Nephron progenitor cell (in vitro differentiated cells): ENCODE results near the gene DDX55.
A peak's percentile ranks its signal among the peaks of the same experiment; 100 is the strongest.
"Not testable (repeated sequence)": the region's sequence is repeated elsewhere in the genome, so short reads cannot be mapped to it uniquely, and the experiment has no call there.

ENCODE experiments used
- DNase-seq: peaks from one replicate; pipeline ENCODE4 v3.0.0; 2021
- H3K27ac Mint-ChIP-seq: 2 replicates; pipeline ENCODE4 v1.8.0; 2021; ENCODE audit warnings: mild to moderate bottlenecking, moderate library complexity, mixed read lengths
- H3K27me3 Mint-ChIP-seq: 2 replicates; pipeline ENCODE4 v1.8.0; 2021; ENCODE audit warnings: mild to moderate bottlenecking, low read depth, mixed read lengths; ENCODE audit not compliant: poor library complexity
- H3K36me3 Mint-ChIP-seq: 2 replicates; pipeline ENCODE4 v1.8.0; 2021; ENCODE audit warnings: low read depth, mixed read lengths
- H3K4me1 Mint-ChIP-seq: 2 replicates; pipeline ENCODE4 v1.8.0; 2021; ENCODE audit warnings: mixed read lengths
- H3K4me3 Mint-ChIP-seq: 2 replicates; pipeline ENCODE4 v1.8.0; 2021; ENCODE audit warnings: mild to moderate bottlenecking, moderate library complexity, mixed read lengths
- H3K9me3 Mint-ChIP-seq: 2 replicates; pipeline ENCODE4 v1.8.0; 2021; ENCODE audit warnings: mild to moderate bottlenecking, moderate library complexity, mixed read lengths
- CTCF ChIP-seq: fragments of 200-600 bp; sonication (generic); IDR thresholded peaks from 2 replicates; pipeline ENCODE4 v1.5.0; 2021; ENCODE audit warnings: antibody characterized with exemption

DDX55 gene

GRCh38 chr12:123601602-123602489 is at the start of gene DDX55:
Gene DDX55 (plus strand): TSS chr12:123602099. CDS start chr12:123602149, 50 bp downstream.
- H3K27me3 Mint-ChIP-seq, result peaks cover 2% of the 10 kb centered on the region
- H3K36me3 Mint-ChIP-seq, result peaks cover 23% of the 10 kb centered on the region
- peak; percentile 85 for DNase-seq
- no peaks in the 10 kb centered on the region for H3K9me3 Mint-ChIP-seq
- peak within 1 kb of the TSS; percentile 90 for H3K4me3 Mint-ChIP-seq
- peaks cover 15% of the 10 kb centered on the region for H3K4me1 Mint-ChIP-seq
- no peak for TF ChIP-seq CTCF
- peak within 1 kb of the TSS; percentile 86 for H3K27ac Mint-ChIP-seq

GRCh38 chr12:123554136-123554535 is 47.8 kb upstream of the DDX55 start:
- peaks cover 12% of the 10 kb centered on the region for H3K27me3 Mint-ChIP-seq

GRCh38 chr12:123554843-123555242 is 47.1 kb upstream of the DDX55 start:
- H3K27ac Mint-ChIP-seq, H3K4me1 Mint-ChIP-seq, H3K4me3 Mint-ChIP-seq, DNase-seq, H3K36me3 Mint-ChIP-seq, H3K9me3 Mint-ChIP-seq: not testable (repeated sequence)
- H3K27me3 Mint-ChIP-seq, result peaks cover 12% of the 10 kb centered on the region

More at GRCh38 chr12:123554136-123554535, 47.8 kb upstream of the DDX55 start:
- not testable (repeated sequence) for H3K4me1 Mint-ChIP-seq, H3K36me3 Mint-ChIP-seq, H3K9me3 Mint-ChIP-seq, H3K4me3 Mint-ChIP-seq, DNase-seq
- H3K27ac Mint-ChIP-seq, result peak overlapping the region; percentile 67

- H3K4me3 Mint-ChIP-seq, H3K4me1 Mint-ChIP-seq: not testable (repeated sequence)
These were observed 43.4 kb upstream of the DDX55 start for GRCh38 chr12:123558487-123558886.

GRCh38 chr12:123559468-123559867 is 42.4 kb upstream of the DDX55 start:
- Mint-ChIP-seq H3K9me3 (no peaks in the 10 kb centered on the region), H3K27ac (peak overlapping the region; percentile 9), H3K27me3 (peaks cover 2% of the 10 kb centered on the region), H3K4me1 (peaks cover 6% of the 10 kb centered on the region), H3K36me3 (no peaks in the 10 kb centered on the region), H3K4me3 (no peak overlapping the region)
- TF ChIP-seq CTCF, result no peak
- no peak for DNase-seq

More at GRCh38 chr12:123558487-123558886, 43.4 kb upstream of the DDX55 start:
- not testable (repeated sequence) for H3K27ac Mint-ChIP-seq, H3K27me3 Mint-ChIP-seq, H3K36me3 Mint-ChIP-seq, DNase-seq, H3K9me3 Mint-ChIP-seq

GRCh38 chr12:123571343-123571813 is 30.5 kb upstream of the DDX55 start:
- DNase-seq, result no peak
- H3K27ac Mint-ChIP-seq, result peak overlapping the region; percentile 87
- H3K9me3 Mint-ChIP-seq, result peaks cover 7% of the 10 kb centered on the region
- peaks cover 12% of the 10 kb centered on the region for H3K36me3 Mint-ChIP-seq
- peaks cover 10% of the 10 kb centered on the region for H3K4me1 Mint-ChIP-seq
- H3K4me3 Mint-ChIP-seq, result no peak overlapping the region
- H3K27me3 Mint-ChIP-seq, result peaks cover 7% of the 10 kb centered on the region
- TF ChIP-seq CTCF, result no peak

- peaks cover 10% of the 10 kb centered on the region for H3K4me1 Mint-ChIP-seq
- no peak for TF ChIP-seq CTCF
- peaks cover 7% of the 10 kb centered on the region for H3K27me3 Mint-ChIP-seq
- peaks cover 7% of the 10 kb centered on the region for H3K9me3 Mint-ChIP-seq
- H3K36me3 Mint-ChIP-seq, result peaks cover 22% of the 10 kb centered on the region
- peak overlapping the region; percentile 50 for H3K27ac Mint-ChIP-seq
- no peak for DNase-seq
- H3K4me3 Mint-ChIP-seq, result no peak overlapping the region
These were observed 29.5 kb upstream of the DDX55 start for GRCh38 chr12:123572391-123572790.
